HUES48 (cell line): Measurements from ENCODE around the gene EPM2A.

ENCODE experiments used
- H3K27ac ChIP-seq: one replicate; pipeline ENCODE4 v1.7.0; 2013; ENCODE audit warnings: low read depth, low read length, inconsistent platforms
- H3K27me3 ChIP-seq: 2 replicates; pipeline ENCODE4 v1.6.1; 2013; ENCODE audit warnings: mild to moderate bottlenecking, low read length; ENCODE audit not compliant: control insufficient read depth, insufficient read depth
- H3K36me3 ChIP-seq: 2 replicates; pipeline ENCODE4 v1.6.1; 2013; ENCODE audit warnings: low read length; ENCODE audit not compliant: control insufficient read depth, insufficient read depth
- H3K4me1 ChIP-seq: 2 replicates; pipeline ENCODE4 v1.6.1; 2013; ENCODE audit warnings: mild to moderate bottlenecking, low read length; ENCODE audit not compliant: control insufficient read depth, insufficient read depth
- H3K4me3 ChIP-seq: 2 replicates; pipeline ENCODE4 v1.5.1; 2013; ENCODE audit warnings: mild to moderate bottlenecking, low read depth, low read length
- H3K9ac ChIP-seq: 2 replicates; pipeline ENCODE4 v1.6.1; 2013; ENCODE audit warnings: mild to moderate bottlenecking, low read depth, low read length, moderate library complexity
- H3K9me3 ChIP-seq: 2 replicates; pipeline ENCODE4 v1.6.1; 2013; ENCODE audit warnings: low read length; ENCODE audit not compliant: control insufficient read depth, insufficient read depth

EPM2A gene

DNA sequence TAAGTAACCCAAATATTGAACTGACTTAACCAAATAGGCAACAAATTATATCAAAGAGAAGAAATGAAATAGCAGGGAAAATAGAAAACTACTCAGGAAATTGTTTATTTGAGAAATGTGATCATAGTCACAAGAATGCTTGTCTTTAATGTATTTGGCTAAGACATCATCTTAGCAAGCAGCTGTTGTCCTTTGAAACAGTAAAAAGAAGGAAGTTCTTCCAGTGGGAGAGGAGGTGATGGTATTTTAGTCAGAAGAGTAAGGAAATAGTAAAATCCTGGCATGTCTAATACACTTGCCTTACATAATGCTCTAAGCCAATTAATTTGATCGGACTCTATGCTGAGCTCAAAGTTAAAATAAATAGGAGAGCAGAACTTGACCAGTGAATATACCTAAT is 126.5 kb downstream of the EPM2A start:
- no peaks in the 10 kb centered on the region for H3K9me3 ChIP-seq
- H3K9ac ChIP-seq, result no peak overlapping the region
- no peaks in the 10 kb centered on the region for H3K36me3 ChIP-seq
- H3K27me3 ChIP-seq, result no peaks in the 10 kb centered on the region
- H3K4me3 ChIP-seq, result no peak overlapping the region
- H3K27ac ChIP-seq, result no peak overlapping the region
- no peaks in the 10 kb centered on the region for H3K4me1 ChIP-seq

DNA sequence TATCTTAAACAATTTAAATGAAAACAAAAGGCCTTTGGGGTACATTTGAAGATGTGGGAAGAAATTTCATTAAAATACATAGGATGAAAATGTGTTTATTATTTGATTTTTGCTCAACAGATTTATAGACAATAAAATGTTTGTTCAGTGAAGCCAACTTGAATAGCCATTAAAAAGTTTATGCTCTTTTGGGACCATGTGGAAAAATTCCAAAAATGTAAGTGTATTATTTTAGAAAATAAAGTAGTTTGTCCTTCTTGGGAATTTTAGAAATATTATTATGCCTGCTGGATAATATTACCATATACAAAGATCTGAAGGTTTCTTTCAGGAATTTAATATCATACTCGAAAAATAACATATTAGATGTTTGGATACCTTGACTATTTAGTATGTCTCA is 131.3 kb downstream of the EPM2A start:
- H3K9me3 ChIP-seq, result no peaks in the 10 kb centered on the region
- no peak overlapping the region for H3K9ac ChIP-seq

DNA sequence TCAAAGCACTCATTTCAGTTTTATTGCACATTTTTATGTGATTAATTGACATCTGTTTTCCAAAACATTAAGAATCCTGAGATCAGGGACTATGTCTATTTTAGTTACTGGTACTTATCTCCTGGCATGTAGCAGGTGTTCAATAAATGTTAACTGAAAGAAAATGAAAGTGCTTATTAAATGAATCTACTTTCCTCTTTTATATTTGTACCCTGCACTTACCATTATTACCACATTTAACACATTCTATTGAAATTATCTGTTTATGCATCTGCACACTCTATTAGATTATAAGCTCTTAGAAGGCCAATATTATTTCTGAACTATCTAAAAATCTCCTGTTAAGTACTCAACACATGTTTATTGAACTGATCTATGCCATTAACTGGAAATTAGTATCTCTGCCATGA is 131.9 kb downstream of the EPM2A start:
- Histone ChIP-seq H3K27ac (no peak overlapping the region), H3K4me1 (no peaks in the 10 kb centered on the region; the same call in 1 of the 2 replicates), H3K9ac (no peak overlapping the region), H3K9me3 (no peaks in the 10 kb centered on the region), H3K36me3 (no peaks in the 10 kb centered on the region), H3K27me3 (no peaks in the 10 kb centered on the region), H3K4me3 (no peak overlapping the region)

More for the DNA sequence above, 131.3 kb downstream of the EPM2A start:
- Histone ChIP-seq H3K4me3 (no peak overlapping the region), H3K4me1 (no peaks in the 10 kb centered on the region; the same call in 1 of the 2 replicates), H3K27me3 (no peaks in the 10 kb centered on the region), H3K36me3 (no peaks in the 10 kb centered on the region), H3K27ac (no peak overlapping the region)

GRCh38 chr6:145602726-145603326 is 132.5 kb downstream of the EPM2A start:
- H3K9ac ChIP-seq, result no peak overlapping the region
- H3K27ac ChIP-seq, result no peak overlapping the region
- no peaks in the 10 kb centered on the region; the same call in 1 of the 2 replicates for H3K4me1 ChIP-seq
- H3K9me3 ChIP-seq, result no peaks in the 10 kb centered on the region
- no peaks in the 10 kb centered on the region for H3K27me3 ChIP-seq
- no peak overlapping the region for H3K4me3 ChIP-seq
- no peaks in the 10 kb centered on the region for H3K36me3 ChIP-seq

- H3K4me3 ChIP-seq, result no peak overlapping the region
Observed at GRCh38 chr6:145601397-145601796, 133.9 kb downstream of the EPM2A start.

GRCh38 chr6:145600299-145600698 is 135.0 kb downstream of the EPM2A start:
- no peak overlapping the region for H3K9ac ChIP-seq
- no peaks in the 10 kb centered on the region; the same call in 1 of the 2 replicates for H3K4me1 ChIP-seq
- H3K9me3 ChIP-seq, result no peaks in the 10 kb centered on the region
- H3K36me3 ChIP-seq, result no peaks in the 10 kb centered on the region
- no peaks in the 10 kb centered on the region for H3K27me3 ChIP-seq
- H3K4me3 ChIP-seq, result no peak overlapping the region
- no peak overlapping the region for H3K27ac ChIP-seq

More at GRCh38 chr6:145601397-145601796, 133.9 kb downstream of the EPM2A start:
- Histone ChIP-seq H3K4me1 (no peaks in the 10 kb centered on the region; the same call in 1 of the 2 replicates), H3K9ac (no peak overlapping the region), H3K27me3 (no peaks in the 10 kb centered on the region), H3K36me3 (no peaks in the 10 kb centered on the region), H3K27ac (no peak overlapping the region), H3K9me3 (no peaks in the 10 kb centered on the region)

GRCh38 chr6:145588981-145589380 is 146.3 kb downstream of the EPM2A start:
- Histone ChIP-seq H3K4me1 (no peaks in the 10 kb centered on the region), H3K9me3 (no peaks in the 10 kb centered on the region), H3K9ac (no peak overlapping the region), H3K27me3 (no peaks in the 10 kb centered on the region), H3K27ac (no peak overlapping the region), H3K36me3 (no peaks in the 10 kb centered on the region), H3K4me3 (no peak overlapping the region)

GRCh38 chr6:145587334-145587733 is 148.0 kb downstream of the EPM2A start:
- no peaks in the 10 kb centered on the region for H3K9me3 ChIP-seq
- H3K36me3 ChIP-seq, result no peaks in the 10 kb centered on the region
- H3K27ac ChIP-seq, result no peak overlapping the region
- no peaks in the 10 kb centered on the region for H3K27me3 ChIP-seq
- H3K4me1 ChIP-seq, result peaks cover 5% of the 10 kb centered on the region; the same call in 1 of the 2 replicates
- H3K9ac ChIP-seq, result no peak overlapping the region
- H3K4me3 ChIP-seq, result no peak overlapping the region

DNA sequence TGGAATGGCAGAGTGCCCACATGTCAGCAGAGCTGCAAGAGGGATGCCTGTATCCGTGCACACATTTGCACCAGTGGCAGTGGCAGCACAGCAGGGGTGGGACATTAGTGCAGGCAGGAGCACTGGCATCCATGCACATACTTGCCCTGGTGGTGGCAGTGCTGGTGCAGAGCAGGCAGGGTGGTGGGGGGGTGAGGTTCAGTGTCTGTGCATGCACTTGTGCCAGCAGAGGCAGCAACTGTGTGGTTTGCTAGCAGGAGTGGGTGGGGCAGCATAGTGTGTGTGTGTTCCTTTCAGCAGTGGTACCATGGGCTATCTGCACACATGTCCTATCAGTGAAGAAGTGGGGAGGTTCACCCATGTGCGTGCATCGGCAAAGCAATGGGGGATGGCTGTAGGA is 151.6 kb downstream of the EPM2A start:
- no peaks in the 10 kb centered on the region for H3K36me3 ChIP-seq
- H3K9me3 ChIP-seq, result no peaks in the 10 kb centered on the region
- H3K27me3 ChIP-seq, result no peaks in the 10 kb centered on the region
- peaks cover 5% of the 10 kb centered on the region; the same call in 1 of the 2 replicates for H3K4me1 ChIP-seq
- H3K27ac ChIP-seq, result no peak overlapping the region
- no peak overlapping the region for H3K9ac ChIP-seq
- H3K4me3 ChIP-seq, result no peak overlapping the region
